Measurements from ENCODE around the gene CHN2. TPM values are rescaled to one million over a fixed set of nuclear protein-coding genes. Genes with fewer than 3 reads are reported as not detected.

Gene CHN2
- total RNA-seq, 1 experiment from 2014 or later, result 5.0 TPM

DNA sequence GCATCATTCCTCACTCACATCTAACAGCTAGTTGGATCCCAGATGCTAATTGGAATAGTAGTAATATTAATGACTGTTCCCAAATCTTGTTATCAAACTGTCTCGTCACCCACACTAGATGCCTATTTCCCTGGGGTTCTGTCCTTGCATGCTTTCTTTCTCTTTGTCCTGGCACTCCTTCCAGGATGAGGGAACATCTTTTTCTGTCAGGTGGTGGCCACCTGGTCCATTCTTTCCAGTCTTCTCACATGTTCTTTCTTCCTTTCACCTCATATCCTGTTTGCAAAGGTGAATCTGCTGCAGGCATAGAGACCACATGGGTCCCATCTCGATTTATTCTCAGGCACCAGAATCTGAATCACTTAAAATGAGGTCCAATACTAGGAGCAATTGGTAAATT lies 126.0 kb downstream of the CHN2 start:
- Mint-ChIP-seq H3K4me1 (peaks cover 38% of the 10 kb centered on the region), H3K27ac (peak overlapping the region; percentile 3; the same call in 1 of the 2 replicates), H3K27me3 (ENCODE audit: low read depth) (no peaks in the 10 kb centered on the region; the same call in 1 of the 2 replicates), H3K36me3 (no peaks in the 10 kb centered on the region), H3K4me3 (no peak overlapping the region), H3K9me3 (no peaks in the 10 kb centered on the region)
- ATAC-seq (no peak), DNase-seq (ENCODE audit: low spot score) (no peak)
- CTCF ChIA-PET, result interaction anchor here (3.5 to 3.6 kb wide), 2 partner anchors 24 to 131 kb away, joined by 13 read pairs; no protein-coding TSS in a partner anchor
- POLR2A ChIA-PET, result interaction anchor here (0.5 kb wide), 1 partner anchor 96 kb away, joined by 9 read pairs; no protein-coding TSS in a partner anchor
- TF ChIP-seq FOXK1 (CRISPR knock-in tag; IDR thresholded peaks at IDR 0.05), result no peak
- TF ChIP-seq ZNF219 (CRISPR knock-in tag; IDR thresholded peaks at IDR 0.05; ENCODE audit: borderline replicate concordance), result no peak
- TF ChIP-seq, protein P1, sequence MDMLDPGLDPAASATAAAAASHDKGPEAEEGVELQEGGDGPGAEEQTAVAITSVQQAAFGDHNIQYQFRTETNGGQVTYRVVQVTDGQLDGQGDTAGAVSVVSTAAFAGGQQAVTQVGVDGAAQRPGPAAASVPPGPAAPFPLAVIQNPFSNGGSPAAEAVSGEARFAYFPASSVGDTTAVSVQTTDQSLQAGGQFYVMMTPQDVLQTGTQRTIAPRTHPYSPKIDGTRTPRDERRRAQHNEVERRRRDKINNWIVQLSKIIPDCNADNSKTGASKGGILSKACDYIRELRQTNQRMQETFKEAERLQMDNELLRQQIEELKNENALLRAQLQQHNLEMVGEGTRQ (CRISPR knock-in tag; IDR thresholded peaks at IDR 0.05), result no peak
- TF ChIP-seq NFYB (CRISPR knock-in tag; conservative IDR thresholded peaks at IDR 0.05; ENCODE audit: low read depth), result no peak
- TF ChIP-seq, protein P2, sequence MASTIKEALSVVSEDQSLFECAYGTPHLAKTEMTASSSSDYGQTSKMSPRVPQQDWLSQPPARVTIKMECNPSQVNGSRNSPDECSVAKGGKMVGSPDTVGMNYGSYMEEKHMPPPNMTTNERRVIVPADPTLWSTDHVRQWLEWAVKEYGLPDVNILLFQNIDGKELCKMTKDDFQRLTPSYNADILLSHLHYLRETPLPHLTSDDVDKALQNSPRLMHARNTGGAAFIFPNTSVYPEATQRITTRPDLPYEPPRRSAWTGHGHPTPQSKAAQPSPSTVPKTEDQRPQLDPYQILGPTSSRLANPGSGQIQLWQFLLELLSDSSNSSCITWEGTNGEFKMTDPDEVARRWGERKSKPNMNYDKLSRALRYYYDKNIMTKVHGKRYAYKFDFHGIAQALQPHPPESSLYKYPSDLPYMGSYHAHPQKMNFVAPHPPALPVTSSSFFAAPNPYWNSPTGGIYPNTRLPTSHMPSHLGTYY (CRISPR knock-in tag; IDR thresholded peaks at IDR 0.05), result no peak
- TF ChIP-seq, protein P3, sequence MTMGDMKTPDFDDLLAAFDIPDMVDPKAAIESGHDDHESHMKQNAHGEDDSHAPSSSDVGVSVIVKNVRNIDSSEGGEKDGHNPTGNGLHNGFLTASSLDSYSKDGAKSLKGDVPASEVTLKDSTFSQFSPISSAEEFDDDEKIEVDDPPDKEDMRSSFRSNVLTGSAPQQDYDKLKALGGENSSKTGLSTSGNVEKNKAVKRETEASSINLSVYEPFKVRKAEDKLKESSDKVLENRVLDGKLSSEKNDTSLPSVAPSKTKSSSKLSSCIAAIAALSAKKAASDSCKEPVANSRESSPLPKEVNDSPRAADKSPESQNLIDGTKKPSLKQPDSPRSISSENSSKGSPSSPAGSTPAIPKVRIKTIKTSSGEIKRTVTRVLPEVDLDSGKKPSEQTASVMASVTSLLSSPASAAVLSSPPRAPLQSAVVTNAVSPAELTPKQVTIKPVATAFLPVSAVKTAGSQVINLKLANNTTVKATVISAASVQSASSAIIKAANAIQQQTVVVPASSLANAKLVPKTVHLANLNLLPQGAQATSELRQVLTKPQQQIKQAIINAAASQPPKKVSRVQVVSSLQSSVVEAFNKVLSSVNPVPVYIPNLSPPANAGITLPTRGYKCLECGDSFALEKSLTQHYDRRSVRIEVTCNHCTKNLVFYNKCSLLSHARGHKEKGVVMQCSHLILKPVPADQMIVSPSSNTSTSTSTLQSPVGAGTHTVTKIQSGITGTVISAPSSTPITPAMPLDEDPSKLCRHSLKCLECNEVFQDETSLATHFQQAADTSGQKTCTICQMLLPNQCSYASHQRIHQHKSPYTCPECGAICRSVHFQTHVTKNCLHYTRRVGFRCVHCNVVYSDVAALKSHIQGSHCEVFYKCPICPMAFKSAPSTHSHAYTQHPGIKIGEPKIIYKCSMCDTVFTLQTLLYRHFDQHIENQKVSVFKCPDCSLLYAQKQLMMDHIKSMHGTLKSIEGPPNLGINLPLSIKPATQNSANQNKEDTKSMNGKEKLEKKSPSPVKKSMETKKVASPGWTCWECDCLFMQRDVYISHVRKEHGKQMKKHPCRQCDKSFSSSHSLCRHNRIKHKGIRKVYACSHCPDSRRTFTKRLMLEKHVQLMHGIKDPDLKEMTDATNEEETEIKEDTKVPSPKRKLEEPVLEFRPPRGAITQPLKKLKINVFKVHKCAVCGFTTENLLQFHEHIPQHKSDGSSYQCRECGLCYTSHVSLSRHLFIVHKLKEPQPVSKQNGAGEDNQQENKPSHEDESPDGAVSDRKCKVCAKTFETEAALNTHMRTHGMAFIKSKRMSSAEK (CRISPR knock-in tag; IDR thresholded peaks at IDR 0.05; ENCODE audit: borderline replicate concordance), result no peak
- no peak for TF ChIP-seq CREB1 (CRISPR knock-in tag; IDR thresholded peaks at IDR 0.05)
- TF ChIP-seq NFATC4 (CRISPR knock-in tag; IDR thresholded peaks at IDR 0.05), result no peak
- no peak for TF ChIP-seq ZNF232 (CRISPR knock-in tag; IDR thresholded peaks at IDR 0.05)

DNA sequence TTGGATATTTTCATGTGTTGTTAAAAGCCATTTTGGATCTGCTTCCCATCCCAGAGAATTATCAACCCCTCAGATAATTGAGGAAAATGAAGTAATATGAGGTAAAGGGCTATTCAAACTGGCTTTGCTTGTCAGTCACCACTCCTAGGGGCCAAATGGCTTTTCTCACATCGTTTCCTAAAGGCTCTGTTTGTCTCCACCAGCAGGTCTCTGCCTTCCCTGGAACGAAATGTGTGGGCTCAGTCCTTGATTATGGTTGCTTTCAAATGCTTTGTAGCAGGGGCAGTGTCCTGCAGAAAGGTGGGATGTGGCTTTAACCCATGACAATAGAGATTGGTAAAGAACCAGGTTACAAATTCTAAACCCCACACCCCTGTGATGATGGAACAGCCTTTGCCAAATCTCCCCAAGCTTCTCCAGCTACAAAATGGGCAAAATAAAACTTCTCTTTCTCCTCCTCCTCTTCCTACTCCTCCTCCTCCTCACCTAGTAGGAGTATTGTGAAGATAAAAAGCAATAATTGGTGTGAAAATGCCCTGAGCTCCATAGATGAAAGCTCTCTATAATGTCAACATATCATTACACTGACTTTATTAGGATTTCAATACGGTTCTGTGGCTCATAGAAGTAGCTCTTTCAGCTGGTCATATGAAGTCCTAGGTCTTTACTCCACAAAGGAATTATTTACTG lies 127.6 kb downstream of the CHN2 start:
- no peak overlapping the region for H3K4me3 Mint-ChIP-seq
- no peak for DNase-seq (ENCODE audit: low spot score)
- CTCF ChIA-PET, result interaction anchor here (0.8 to 1.9 kb wide), 6 partner anchors 23 to 400 kb away, joined by 3 to 7 read pairs (median 4); no protein-coding TSS in a partner anchor
- TF ChIP-seq, protein P4, sequence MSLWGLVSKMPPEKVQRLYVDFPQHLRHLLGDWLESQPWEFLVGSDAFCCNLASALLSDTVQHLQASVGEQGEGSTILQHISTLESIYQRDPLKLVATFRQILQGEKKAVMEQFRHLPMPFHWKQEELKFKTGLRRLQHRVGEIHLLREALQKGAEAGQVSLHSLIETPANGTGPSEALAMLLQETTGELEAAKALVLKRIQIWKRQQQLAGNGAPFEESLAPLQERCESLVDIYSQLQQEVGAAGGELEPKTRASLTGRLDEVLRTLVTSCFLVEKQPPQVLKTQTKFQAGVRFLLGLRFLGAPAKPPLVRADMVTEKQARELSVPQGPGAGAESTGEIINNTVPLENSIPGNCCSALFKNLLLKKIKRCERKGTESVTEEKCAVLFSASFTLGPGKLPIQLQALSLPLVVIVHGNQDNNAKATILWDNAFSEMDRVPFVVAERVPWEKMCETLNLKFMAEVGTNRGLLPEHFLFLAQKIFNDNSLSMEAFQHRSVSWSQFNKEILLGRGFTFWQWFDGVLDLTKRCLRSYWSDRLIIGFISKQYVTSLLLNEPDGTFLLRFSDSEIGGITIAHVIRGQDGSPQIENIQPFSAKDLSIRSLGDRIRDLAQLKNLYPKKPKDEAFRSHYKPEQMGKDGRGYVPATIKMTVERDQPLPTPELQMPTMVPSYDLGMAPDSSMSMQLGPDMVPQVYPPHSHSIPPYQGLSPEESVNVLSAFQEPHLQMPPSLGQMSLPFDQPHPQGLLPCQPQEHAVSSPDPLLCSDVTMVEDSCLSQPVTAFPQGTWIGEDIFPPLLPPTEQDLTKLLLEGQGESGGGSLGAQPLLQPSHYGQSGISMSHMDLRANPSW (CRISPR knock-in tag; conservative IDR thresholded peaks at IDR 0.05; ENCODE audit: low read depth), result no peak
- TF ChIP-seq ATF1 (CRISPR knock-in tag; IDR thresholded peaks at IDR 0.05), result no peak
- no peak for TF ChIP-seq MYBL2 (CRISPR knock-in tag; IDR thresholded peaks at IDR 0.05)
- TF ChIP-seq JAZF1 (CRISPR knock-in tag; IDR thresholded peaks at IDR 0.05), result no peak
- no peak for TF ChIP-seq ZNF263 (CRISPR knock-in tag; IDR thresholded peaks at IDR 0.05; ENCODE audit: low read depth)
- TF ChIP-seq, protein P5, sequence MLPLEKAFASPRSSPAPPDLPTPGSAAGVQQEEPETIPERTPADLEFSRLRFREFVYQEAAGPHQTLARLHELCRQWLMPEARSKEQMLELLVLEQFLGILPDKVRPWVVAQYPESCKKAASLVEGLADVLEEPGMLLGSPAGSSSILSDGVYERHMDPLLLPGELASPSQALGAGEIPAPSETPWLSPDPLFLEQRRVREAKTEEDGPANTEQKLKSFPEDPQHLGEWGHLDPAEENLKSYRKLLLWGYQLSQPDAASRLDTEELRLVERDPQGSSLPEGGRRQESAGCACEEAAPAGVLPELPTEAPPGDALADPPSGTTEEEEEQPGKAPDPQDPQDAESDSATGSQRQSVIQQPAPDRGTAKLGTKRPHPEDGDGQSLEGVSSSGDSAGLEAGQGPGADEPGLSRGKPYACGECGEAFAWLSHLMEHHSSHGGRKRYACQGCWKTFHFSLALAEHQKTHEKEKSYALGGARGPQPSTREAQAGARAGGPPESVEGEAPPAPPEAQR (CRISPR knock-in tag; IDR thresholded peaks at IDR 0.05), result no peak
- TF ChIP-seq, protein P6, sequence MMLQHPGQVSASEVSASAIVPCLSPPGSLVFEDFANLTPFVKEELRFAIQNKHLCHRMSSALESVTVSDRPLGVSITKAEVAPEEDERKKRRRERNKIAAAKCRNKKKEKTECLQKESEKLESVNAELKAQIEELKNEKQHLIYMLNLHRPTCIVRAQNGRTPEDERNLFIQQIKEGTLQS (CRISPR knock-in tag; conservative IDR thresholded peaks at IDR 0.05), result no peak
- TF ChIP-seq, protein P7, sequence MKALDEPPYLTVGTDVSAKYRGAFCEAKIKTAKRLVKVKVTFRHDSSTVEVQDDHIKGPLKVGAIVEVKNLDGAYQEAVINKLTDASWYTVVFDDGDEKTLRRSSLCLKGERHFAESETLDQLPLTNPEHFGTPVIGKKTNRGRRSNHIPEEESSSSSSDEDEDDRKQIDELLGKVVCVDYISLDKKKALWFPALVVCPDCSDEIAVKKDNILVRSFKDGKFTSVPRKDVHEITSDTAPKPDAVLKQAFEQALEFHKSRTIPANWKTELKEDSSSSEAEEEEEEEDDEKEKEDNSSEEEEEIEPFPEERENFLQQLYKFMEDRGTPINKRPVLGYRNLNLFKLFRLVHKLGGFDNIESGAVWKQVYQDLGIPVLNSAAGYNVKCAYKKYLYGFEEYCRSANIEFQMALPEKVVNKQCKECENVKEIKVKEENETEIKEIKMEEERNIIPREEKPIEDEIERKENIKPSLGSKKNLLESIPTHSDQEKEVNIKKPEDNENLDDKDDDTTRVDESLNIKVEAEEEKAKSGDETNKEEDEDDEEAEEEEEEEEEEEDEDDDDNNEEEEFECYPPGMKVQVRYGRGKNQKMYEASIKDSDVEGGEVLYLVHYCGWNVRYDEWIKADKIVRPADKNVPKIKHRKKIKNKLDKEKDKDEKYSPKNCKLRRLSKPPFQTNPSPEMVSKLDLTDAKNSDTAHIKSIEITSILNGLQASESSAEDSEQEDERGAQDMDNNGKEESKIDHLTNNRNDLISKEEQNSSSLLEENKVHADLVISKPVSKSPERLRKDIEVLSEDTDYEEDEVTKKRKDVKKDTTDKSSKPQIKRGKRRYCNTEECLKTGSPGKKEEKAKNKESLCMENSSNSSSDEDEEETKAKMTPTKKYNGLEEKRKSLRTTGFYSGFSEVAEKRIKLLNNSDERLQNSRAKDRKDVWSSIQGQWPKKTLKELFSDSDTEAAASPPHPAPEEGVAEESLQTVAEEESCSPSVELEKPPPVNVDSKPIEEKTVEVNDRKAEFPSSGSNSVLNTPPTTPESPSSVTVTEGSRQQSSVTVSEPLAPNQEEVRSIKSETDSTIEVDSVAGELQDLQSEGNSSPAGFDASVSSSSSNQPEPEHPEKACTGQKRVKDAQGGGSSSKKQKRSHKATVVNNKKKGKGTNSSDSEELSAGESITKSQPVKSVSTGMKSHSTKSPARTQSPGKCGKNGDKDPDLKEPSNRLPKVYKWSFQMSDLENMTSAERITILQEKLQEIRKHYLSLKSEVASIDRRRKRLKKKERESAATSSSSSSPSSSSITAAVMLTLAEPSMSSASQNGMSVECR (CRISPR knock-in tag; IDR thresholded peaks at IDR 0.05; ENCODE audit: borderline replicate concordance), result no peak
- no peak for TF ChIP-seq NR1H2 (CRISPR knock-in tag; IDR thresholded peaks at IDR 0.05)

More for the DNA sequence above, 127.6 kb downstream of the CHN2 start:
- POLR2A ChIA-PET, result no interaction called here
- Mint-ChIP-seq H3K9me3 (peaks cover 5% of the 10 kb centered on the region; the same call in 1 of the 2 replicates), H3K4me1 (peaks cover 47% of the 10 kb centered on the region), H3K27ac (no peak overlapping the region), H3K27me3 (ENCODE audit: low read depth) (no peaks in the 10 kb centered on the region; the same call in 1 of the 2 replicates), H3K36me3 (no peaks in the 10 kb centered on the region)
- ATAC-seq, result no peak

Data from WTC11 (cell line).